HG02884 (cell line): Measurements from ENCODE around the gene LRPAP1.
"Not testable (repeated sequence)": the region's sequence is repeated elsewhere in the genome, so short reads cannot be mapped to it uniquely, and the experiment has no call there.

ENCODE experiments used
- ATAC-seq: cut with Tn5 transposase; IDR thresholded peaks from one replicate; pipeline ENCODE4 v1.9.1; 2021; ENCODE audit warnings: mild to moderate bottlenecking, moderate library complexity; ENCODE audit not compliant: unreplicated experiment

The LRPAP1 gene

DNA sequence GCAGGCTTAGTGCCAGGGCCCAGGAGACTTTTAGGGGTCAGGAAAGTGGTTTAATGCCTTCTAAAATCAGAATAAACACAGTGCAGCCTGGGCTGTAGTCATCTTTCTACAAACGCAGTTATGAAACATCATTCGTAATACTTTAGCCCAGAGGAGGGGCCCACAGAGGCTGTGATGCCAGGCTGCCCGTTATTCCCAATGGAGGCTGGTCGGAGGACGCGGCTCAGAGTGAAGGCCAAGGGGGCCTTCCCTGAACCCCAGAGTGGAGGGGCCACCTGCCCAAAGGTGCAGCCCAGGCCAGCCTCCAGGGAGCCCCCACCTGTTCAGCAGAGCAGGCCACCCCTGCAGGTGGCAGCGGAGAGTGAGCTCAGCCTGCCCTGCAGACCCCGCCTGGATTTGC, 29.9 kb upstream of the LRPAP1 start:
- ATAC-seq: not testable (repeated sequence)

DNA sequence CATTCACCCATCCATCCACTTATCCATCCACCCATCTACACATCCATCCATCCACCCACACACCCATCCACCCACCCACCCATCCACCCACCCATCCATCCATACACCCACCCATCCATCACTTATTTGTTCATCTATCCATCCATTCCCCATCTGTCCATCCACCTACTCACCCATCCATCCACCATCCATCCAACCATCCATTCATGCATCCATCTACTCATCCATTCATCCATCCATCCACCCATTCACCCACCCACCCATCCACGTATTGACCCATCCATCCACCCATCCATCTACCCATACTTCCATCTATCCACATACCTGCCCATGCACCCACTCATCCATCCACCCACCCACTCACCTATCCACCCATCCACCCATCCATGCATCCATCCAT, 28.2 kb upstream of the LRPAP1 start:
- not testable (repeated sequence) for ATAC-seq

DNA sequence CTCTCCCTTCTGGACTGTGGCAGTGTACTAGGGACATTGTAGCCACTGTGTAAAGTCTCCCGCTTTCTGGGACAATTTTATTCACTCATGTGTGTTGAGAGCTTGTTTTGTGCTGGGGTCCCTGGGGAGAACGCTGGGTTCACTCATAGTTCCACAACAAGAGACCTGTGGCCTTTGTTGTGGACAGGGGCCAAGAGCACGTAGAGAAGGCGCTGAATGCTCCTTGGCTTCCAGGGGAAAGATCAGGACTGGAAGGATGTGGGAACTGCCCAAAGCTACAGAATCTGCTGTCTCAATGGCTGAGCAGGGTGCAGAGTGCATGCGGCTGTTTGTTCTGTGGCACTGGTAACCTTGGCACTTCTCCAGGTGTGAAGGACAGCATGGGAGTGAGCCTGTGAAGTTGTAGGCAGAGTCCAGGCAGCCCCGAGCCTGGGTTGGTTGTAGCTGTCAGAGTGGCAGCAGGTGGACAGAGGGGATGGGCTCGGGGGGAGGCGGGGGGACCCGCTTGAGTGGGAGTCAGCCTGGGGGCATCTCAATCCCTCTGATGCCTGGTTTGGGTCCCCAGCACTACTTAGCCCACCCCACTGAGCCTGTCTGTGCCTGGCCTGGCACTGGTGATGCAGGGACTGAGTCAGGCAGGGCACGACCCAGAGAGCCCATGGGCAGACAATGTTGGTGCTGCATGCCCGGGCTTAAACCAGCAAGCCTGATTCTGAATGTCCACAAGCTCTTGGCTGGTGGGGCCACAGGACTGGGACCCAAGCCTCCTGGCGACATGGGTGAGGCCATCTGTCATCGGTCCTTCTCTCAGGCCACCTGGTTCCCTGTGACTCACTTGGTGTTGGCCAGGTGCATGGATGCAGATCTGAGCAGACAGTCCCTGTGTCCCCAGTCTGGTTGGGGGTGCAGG, 27.4 kb upstream of the LRPAP1 start:
- ATAC-seq: not testable (repeated sequence)

DNA sequence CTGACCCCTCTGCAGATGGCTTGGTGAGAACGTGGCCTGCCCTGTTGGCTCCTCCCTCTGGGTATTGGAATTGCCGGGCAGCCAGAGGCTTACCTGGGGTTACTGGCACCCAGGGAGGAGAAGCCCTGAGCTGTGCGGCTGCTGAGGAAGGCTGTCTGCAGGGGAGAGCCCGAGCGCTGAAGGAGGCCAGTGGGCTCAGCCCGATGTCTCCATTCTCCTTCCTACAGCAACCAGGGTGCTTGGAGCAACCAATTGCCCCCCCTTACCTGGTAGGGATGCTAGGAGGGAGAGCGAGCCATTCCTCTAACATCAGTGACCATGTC, 26.3 kb upstream of the LRPAP1 start:
- ATAC-seq: not testable (repeated sequence)

DNA sequence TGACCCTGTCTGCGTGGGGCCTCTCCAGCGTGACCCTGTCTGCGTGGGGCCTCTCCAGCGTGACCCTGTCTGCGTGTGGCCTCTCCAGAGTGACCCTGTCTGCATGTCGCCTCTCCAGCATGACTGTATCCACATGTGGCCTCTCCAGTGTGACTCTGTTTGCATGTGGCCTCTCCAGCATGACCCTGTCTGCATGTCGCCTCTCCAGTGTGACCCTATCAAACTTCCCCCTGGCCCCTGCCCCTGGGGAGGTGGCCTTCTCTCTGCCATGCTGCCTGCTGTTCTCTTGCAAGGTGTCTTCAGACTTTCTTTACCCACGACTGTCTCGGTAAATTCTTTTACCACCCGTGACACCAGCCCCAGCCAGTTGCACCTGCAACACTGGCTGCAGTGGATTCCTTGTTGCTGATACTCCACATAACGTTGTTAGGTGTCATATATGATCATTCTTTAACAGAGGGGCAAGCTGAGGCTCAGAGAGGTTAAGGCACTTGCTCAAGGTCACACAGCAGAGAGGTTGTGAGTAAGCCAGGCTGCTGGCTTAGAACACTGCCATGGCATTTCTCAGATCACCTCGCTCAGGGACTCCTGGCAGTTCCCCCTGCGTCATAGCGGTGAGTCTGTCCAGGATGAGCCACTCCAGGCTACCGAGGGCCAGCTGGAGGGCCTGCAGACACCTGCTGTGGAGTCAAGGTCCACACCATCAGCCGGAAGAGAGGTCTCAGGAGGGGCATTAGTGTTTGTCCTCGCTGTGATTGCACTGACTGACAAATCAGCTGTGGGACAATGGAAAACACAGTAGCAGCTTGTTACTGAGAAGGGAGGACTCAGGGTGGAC, 25.7 kb upstream of the LRPAP1 start:
- ATAC-seq: not testable (repeated sequence)

DNA sequence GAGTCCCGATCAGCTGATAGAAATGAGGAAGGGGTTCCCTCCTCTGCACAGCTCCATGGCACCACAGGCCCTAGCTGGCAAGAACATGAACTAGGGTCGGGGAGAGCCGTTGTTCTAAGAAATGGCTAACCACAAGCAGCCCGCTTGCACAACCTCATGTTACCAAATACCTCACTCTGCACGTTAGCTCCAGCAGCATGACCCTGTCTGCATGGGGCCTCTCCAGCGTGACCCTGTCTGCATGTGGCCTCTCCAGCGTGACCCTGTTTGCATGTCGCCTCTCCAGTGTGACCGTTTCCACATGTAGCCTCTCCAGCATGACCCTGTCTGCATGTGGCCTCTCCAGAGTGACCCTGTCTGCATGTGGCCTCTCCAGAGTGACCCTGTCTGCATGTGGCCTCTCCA, 24.9 kb upstream of the LRPAP1 start:
- ATAC-seq: not testable (repeated sequence)

DNA sequence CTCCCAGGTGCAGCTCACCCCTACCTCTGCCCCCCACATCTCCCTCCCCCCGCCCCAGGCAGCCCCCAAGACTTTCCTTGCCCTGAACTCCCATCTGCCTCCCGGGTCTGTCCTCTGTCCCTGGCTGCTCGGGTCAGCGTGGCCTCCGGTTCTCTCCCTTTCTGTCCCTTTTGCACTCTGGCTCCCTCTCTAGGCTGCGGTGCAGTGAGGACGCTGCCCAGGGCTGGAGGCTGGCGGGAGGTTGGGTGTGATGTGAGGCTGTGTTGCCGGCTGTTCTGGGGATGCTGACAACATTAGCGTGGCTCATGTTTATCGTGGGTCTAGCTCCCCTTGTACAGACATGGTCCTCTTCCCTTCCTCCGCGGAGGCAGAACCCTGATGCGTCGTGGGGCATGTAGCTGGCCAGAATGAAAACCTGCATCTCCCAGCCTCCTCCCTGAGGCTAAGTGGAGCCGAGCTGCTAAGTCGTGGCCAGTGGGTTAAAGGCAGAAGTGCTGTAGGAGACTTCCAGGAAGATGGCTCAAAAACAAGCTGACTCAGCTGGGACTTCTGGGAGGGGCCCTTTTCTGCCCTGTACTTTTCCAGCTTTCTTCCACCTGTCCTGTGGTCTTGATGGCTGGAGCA, 24.1 kb upstream of the LRPAP1 start:
- not testable (repeated sequence) for ATAC-seq

DNA sequence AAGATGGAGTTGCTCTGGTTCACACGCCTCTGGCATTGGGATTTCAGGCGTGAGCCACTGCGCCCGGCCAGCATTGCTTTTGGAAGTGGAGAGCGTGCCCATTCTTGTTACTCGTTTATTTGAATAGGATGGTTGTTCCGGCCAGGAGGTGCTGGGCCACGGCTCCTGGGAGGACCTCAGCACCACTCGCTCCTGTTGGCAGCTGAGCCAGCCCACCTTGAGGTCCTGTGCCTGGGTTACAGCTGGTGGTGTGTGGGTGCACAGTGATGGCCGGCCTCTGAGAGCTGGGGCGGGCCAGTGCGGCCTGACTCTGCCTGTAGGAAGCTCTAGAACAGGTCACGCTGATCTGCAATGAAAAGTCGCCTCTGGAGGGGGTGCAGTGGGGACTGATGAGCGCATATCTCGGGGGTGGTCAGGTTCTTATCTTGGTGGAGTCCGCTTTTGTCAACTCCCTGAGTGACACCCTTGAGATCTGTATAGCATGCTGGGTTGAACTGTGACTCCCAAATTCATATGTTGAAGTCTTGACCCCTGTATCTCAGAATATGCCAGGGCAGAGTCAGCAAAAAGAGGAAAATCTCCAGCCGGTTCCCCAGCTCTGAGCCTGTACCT, 23.3 kb upstream of the LRPAP1 start:
- ATAC-seq: not testable (repeated sequence)

DNA sequence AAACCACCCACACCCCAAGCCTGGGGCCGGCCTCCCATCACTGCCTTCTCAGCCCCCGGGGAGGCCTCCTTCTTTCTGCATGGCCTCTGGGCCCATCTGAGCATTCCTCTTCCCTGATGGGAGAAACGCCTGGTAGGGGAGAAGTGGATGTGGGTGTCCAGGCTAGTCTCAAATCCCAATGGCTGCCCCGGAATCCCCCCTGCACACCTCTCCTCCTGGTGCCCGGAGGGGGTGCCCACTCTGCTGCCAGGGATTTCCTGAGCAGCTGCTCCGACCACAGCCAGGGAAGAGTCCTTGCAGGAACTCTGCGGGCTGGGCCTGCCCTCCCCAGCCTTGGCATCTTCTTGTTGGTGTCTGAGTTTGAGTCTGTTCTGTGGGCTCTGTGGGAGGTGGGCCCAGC, 19.1 kb upstream of the LRPAP1 start:
- not testable (repeated sequence) for ATAC-seq

DNA sequence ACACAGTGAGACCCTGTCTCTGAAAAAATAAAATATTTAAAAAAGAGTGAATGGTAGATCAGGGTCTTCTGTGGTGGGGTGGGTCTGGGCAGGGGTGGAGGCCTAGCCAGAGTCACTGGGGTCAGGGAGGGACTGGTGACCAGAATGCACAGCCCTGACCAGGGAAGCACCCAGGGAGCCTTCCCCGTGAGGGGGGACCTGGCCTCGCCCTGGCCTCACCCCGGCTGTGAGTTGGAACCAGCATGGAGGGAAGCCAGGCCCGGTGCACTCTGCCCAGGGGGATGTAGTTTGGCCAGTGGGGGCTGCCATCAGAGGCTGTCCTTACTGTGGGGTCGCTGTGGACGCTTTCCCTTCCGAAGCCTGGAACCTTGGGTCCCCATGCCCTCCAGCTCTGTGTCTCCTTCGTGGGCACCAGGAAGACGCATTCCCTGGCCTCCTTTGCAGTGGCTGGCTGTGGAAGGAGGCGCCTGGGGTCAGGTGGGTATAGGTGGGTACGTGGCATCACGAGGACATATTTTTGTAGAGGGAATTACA, 18.6 kb upstream of the LRPAP1 start:
- ATAC-seq: not testable (repeated sequence)

DNA sequence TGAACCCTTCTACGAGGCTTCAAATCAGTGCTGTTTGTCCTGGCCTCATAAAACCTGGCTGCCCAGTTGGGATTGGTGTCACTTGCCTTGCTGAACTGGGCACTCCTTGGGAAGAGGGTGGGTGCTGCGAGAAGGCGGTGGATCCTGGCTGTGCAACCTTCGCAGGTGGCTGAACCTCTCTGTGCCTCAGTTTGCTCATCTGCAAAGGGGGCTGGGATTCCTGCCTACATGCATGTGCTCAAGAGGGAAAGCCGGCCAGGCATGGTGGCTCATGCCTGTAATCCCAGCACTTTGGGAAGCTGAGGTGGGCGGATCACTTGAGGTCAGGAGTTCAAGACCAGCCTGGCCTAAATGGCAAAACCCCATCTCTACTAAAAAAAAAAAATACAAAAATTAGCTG, 17.8 kb upstream of the LRPAP1 start:
- not testable (repeated sequence) for ATAC-seq

DNA sequence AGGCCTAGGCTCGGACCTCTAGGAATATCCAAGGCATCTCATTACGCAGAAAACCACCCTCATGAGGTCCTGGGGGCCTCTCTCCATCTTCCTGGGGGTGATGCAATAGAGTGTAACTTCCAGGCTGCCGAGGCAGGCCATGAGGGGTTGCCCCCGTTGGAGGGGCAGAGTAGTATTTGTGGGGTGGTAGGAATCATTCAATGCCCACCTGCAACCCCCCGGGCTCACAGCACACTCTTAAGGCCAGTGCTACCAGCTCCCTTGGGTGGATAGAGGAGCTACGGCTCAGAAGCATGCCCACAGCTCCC, 17.4 kb upstream of the LRPAP1 start:
- ATAC-seq: not testable (repeated sequence)

DNA sequence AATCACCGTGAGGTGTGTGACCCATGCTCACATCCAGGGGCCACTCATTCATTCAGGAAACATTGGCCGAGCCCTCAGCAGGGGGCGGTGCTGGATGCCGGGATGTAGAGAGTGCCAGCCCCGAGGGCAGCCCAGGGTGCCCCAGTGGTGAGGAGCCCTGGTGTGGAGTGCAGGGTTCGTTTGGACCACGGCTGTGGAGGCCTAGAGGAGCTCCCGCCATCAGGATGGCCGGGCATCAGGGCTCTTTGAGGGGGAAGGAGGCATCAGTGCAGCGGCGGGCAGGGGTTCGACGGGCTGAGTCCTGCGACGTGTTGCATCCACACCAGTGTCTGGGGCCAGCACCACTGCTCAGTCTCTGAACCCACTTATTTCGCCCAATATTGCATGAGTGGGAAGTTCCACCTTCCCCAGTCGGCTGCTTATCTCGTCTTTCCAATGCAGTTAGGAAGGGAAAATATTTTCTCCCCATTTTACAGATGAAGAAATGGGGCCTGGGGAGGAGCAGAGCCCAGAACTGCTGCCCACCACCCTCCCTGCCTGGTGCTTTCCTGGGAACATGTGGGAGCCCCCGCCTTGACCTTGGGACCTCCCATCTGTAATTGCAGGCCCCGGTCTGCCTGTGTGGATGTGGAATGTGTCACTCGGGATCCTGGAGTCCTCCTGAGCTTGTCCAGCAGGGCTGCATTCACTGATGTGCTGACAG, 16.9 kb upstream of the LRPAP1 start:
- not testable (repeated sequence) for ATAC-seq

DNA sequence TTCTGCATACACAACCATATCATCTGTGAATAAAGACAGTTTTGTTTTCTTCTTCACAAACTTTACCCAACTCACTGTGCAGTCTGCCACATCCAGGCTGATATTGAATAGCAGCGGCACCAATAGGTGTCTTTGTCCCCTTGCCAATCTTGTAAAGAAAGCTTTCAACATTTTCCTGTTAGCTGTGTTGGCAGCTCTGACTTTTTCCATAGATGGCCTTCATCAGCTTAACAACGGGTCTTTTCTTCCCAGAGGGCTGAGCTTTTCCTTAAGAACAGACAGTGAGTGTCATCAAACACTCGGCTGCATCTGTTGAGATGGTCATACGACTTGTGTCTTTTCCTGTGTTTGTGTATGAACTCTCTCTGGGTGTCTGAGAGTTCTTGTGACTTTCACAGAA, 14.5 kb upstream of the LRPAP1 start:
- ATAC-seq: not testable (repeated sequence)

DNA sequence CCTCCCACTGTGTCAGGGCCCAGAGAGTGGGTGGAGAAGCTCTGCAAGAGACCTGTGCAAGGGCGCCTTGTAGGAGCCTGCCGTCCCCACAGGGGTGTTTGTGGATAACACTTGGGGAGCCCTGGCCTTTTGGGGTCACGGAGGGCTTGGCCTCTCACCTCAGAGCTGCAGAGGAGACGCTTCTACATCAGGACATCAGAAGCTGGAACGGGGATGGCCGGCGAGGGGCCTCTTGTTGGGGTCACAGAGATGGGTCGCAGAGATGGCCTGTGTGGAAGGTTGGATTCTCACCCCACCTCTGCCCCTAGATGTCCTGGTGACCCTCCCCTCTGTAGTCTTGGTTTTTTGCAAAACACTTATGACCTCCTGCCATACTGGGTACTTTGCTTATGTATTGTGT, 13.1 kb upstream of the LRPAP1 start:
- not testable (repeated sequence) for ATAC-seq

DNA sequence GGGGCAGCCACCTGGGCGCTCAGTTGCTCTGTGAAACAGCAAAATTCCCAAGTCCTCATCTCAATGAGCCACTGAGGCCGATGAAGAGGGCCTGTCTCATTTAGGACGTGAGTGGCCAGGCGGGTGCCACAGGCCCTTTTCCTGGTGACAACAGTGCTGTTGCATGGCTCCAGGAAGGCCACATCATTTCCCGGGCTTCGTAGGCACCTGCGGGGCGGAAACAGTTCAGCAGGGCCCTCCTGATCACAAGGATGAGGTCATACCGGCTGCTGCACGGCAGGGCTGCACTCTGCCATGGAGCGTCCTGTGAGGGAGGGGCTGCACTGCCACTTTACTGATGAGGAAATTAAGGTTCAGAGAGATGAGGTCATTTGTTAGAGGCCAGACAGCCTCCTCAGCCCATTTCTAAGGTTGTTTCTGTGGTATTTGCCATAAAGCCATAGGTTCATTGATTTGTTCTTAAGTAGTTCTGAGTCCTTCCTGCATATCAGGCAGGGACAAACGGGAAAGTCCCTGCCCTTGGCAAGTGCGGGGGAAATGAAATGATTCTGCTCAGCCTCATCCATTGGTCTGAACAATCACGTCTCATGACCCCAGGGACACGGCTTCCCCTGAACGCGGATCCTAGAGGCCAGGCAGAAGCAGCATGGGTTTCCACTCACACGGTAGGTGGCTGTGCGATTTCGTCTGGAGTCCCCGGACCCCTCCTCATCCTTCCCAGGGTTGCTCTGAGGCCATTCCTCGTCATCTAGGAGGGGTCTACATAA, 12.2 kb upstream of the LRPAP1 start:
- not testable (repeated sequence) for ATAC-seq

DNA sequence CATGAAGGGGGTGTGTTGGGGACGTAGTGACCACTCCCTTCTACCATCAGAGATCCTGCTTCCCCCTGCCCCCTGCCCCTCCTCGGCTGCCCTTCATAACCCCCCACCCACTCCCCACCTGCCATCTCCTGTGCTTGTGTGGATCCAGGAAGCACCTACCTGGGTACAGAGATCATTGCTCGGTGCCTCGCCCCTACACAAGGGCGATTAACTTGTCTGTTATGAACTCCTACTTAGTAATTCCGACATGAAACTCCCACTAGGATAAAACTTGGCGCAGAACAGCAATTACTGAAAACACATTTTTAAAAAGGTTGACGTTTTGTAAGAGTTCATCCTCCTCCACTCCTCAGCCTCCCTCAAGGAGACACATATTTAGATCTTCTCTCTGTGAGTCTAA, 11.2 kb upstream of the LRPAP1 start:
- not testable (repeated sequence) for ATAC-seq

DNA sequence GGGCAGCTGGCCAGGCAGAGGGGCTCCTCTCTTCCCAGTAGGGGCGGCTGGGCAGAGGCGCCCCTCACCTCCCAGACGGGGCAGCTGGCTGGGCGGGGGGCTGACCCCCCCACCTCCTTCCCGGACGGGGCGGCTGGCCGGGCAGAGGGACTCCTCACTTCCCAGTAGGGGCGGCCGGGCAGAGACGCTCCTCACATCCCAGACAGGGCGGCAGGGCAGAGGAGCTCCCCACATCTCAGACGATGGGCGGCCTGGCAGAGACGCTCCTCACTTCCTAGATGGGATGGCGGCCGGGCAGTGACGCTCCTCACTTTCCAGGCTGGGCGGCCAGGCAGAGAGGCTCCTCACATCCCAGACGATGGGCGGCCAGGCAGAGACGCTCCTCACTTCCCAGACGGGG, 6.7 kb upstream of the LRPAP1 start:
- ATAC-seq: not testable (repeated sequence)

DNA sequence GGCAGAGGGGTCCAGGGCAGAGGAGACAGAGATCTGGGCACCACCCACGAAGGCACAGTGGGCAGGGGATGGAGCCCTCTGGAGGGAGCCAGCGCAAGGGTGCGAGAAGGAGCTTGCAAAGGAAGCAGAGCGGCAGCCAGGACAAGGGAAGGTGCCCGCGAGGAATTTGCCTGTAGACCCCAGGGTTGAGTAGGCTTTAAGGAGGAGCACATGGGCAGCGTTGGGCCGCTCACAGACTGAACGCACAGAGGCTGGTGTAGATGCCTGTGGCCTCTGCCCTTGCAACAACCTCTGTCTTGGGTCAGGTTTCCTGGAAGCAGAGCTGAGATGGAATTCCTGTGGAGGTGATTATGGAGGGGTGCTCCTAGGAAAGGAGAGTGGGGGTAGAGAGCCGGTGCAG, 3.6 kb upstream of the LRPAP1 start:
- ATAC-seq: not testable (repeated sequence)

DNA sequence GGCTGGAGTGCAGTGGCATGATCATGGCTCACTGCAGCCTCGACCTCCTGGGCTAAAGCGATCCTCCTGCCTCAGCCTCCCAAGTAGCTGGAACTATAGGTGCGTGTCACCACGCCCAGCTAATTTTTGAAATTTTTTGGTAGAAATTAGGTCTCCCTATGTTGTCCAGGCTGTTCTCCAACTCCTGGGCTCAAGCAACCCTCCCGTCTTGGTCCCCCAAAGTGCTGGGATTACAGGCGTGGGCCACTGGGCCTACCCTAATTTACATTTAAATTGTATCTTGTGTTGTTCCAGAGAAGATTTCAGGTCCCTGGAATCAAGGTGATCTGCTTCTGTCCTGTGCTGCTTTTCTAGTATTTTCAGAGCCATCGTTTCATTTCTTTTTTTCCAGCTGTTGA, 1.2 kb upstream of the LRPAP1 start:
- ATAC-seq: no peak
